HUES48 (cell line): ENCODE data around the gene CEP68.

Experiments used
- H3K27ac ChIP-seq: one replicate; pipeline ENCODE4 v1.7.0; 2013; ENCODE audit warnings: low read depth, low read length, inconsistent platforms
- H3K27me3 ChIP-seq: 2 replicates; pipeline ENCODE4 v1.6.1; 2013; ENCODE audit warnings: mild to moderate bottlenecking, low read length; ENCODE audit not compliant: control insufficient read depth, insufficient read depth
- H3K36me3 ChIP-seq: 2 replicates; pipeline ENCODE4 v1.6.1; 2013; ENCODE audit warnings: low read length; ENCODE audit not compliant: control insufficient read depth, insufficient read depth
- H3K4me1 ChIP-seq: 2 replicates; pipeline ENCODE4 v1.6.1; 2013; ENCODE audit warnings: mild to moderate bottlenecking, low read length; ENCODE audit not compliant: control insufficient read depth, insufficient read depth
- H3K4me3 ChIP-seq: 2 replicates; pipeline ENCODE4 v1.5.1; 2013; ENCODE audit warnings: mild to moderate bottlenecking, low read depth, low read length
- H3K9ac ChIP-seq: 2 replicates; pipeline ENCODE4 v1.6.1; 2013; ENCODE audit warnings: mild to moderate bottlenecking, low read depth, low read length, moderate library complexity
- H3K9me3 ChIP-seq: 2 replicates; pipeline ENCODE4 v1.6.1; 2013; ENCODE audit warnings: low read length; ENCODE audit not compliant: control insufficient read depth, insufficient read depth

CEP68 gene

GRCh38 chr2:65021709-65022108 lies 34.5 kb upstream of the CEP68 start:
- H3K27ac ChIP-seq: no peak overlapping the region
- no peaks in the 10 kb centered on the region for H3K4me1 ChIP-seq
- no peak overlapping the region for H3K9ac ChIP-seq
- no peaks in the 10 kb centered on the region for H3K27me3 ChIP-seq
- H3K4me3 ChIP-seq: no peak overlapping the region
- H3K9me3 ChIP-seq: no peaks in the 10 kb centered on the region
- peaks cover 3% of the 10 kb centered on the region; the same call in 1 of the 2 replicates for H3K36me3 ChIP-seq

GRCh38 chr2:65022189-65022588 lies 34.0 kb upstream of the CEP68 start:
- no peaks in the 10 kb centered on the region for H3K9me3 ChIP-seq
- H3K27me3 ChIP-seq: no peaks in the 10 kb centered on the region
- H3K4me1 ChIP-seq: no peaks in the 10 kb centered on the region
- H3K27ac ChIP-seq: no peak overlapping the region
- no peak overlapping the region for H3K4me3 ChIP-seq
- H3K36me3 ChIP-seq: peaks cover 3% of the 10 kb centered on the region; the same call in 1 of the 2 replicates
- H3K9ac ChIP-seq: no peak overlapping the region

DNA sequence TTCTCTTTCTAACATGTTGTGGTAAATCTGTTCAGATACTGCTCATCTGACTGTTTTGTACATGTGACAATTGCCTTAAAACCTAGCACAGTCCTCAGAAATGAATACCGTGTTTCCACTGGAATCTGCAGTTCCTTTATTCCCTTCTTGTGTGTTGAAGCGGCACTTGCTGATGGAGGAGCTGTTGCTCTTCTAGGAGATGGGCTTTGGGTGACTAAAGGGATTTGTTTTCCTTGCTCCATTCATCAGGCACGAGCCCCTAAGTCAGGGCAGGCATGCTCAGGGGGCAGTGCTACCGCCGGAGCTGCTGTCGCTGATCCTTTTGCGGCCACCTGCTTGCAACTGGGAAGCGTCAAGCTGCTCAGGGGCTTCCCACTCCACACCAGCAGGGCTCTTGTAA lies 32.5 kb upstream of the CEP68 start:
- Histone ChIP-seq H3K27me3 (no peaks in the 10 kb centered on the region), H3K4me1 (no peaks in the 10 kb centered on the region), H3K9ac (no peak overlapping the region), H3K9me3 (no peaks in the 10 kb centered on the region), H3K27ac (no peak overlapping the region), H3K36me3 (peaks cover 3% of the 10 kb centered on the region; the same call in 1 of the 2 replicates), H3K4me3 (no peak overlapping the region)

GRCh38 chr2:65024149-65024829 lies 31.9 kb upstream of the CEP68 start:
- Histone ChIP-seq H3K4me1 (no peaks in the 10 kb centered on the region), H3K27me3 (no peaks in the 10 kb centered on the region), H3K27ac (no peak overlapping the region), H3K9ac (no peak overlapping the region), H3K36me3 (no peaks in the 10 kb centered on the region; the same call in 1 of the 2 replicates), H3K4me3 (no peak overlapping the region), H3K9me3 (no peaks in the 10 kb centered on the region)

- Histone ChIP-seq H3K27me3 (no peaks in the 10 kb centered on the region), H3K36me3 (no peaks in the 10 kb centered on the region; the same call in 1 of the 2 replicates), H3K9me3 (no peaks in the 10 kb centered on the region), H3K9ac (no peak overlapping the region), H3K27ac (no peak overlapping the region), H3K4me1 (peaks cover 3% of the 10 kb centered on the region), H3K4me3 (no peak overlapping the region)
Observed at GRCh38 chr2:65025453-65026123, 30.6 kb upstream of the CEP68 start.

GRCh38 chr2:65026154-65026553 lies 30.1 kb upstream of the CEP68 start:
- Histone ChIP-seq H3K27ac (no peak overlapping the region), H3K27me3 (no peaks in the 10 kb centered on the region), H3K9me3 (no peaks in the 10 kb centered on the region), H3K36me3 (no peaks in the 10 kb centered on the region; the same call in 1 of the 2 replicates), H3K4me3 (no peak overlapping the region), H3K9ac (no peak overlapping the region), H3K4me1 (peaks cover 8% of the 10 kb centered on the region)

DNA sequence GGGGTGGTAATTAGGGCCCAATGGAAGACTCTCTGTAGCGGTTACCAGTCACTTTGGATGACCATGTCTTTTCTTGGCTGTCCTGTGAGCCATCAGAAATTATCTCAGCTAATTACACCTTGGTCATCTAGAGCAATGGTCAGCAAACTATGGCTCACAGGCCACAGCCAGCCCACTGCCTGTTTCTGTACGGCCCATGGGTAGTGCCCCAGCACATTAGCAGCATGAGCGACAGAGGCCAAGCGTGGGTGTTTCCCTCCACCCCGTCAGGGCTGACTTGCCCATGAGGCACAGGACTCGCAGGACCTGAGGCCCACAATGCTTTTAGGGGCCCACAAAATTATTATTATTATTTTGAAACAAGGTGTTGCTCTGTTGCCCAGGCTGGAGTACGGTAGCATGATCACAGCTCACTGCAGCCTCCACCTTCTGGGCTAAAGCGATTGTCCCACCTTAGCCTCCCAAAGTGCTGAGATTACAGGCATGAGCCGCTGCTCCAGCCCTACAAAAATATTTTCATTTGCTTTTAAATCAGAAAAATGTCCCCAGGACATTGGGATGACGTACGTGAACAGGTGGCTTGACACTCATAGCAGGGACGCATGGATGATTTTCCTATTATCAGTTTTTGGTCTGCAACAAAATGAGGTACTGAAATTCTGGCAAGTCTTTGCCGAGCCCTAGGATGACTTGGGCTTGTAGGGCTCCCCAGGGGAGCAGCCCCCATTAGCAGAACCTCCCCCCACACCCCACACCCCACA lies 29.3 kb upstream of the CEP68 start:
- H3K27ac ChIP-seq: no peak overlapping the region
- H3K9me3 ChIP-seq: no peaks in the 10 kb centered on the region
- no peak overlapping the region for H3K4me3 ChIP-seq
- no peaks in the 10 kb centered on the region; the same call in 1 of the 2 replicates for H3K36me3 ChIP-seq
- H3K4me1 ChIP-seq: peaks cover 16% of the 10 kb centered on the region
- H3K9ac ChIP-seq: no peak overlapping the region
- no peaks in the 10 kb centered on the region for H3K27me3 ChIP-seq

DNA sequence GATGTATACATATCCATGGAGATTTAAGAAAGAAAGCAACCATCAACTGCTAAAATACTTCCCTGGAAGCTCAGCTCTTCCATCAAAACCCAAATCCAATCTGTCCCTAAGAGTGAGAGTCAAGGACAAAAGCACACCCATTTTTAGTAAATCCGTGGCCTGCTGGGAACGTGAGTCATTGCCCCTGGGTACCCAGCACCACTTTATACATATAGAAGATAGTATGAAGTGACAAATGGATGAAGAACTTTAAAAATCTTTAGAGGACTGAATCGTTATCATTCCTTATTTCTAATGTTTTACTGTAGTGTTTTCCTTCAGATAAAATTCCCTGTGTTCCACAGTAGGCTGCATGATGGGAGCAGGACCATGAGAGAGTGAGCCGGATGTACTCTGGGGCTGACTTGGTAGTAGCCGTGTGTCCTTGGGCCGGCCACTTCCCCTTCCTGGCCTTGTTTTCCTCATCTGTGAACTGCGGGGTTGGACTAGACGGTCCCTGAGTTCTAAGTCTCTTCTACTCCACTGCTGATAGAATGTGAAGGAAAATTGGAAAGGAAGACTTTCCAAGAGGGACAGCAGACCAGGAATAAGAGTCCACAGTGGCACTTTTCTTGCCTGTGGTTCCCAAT lies 28.5 kb upstream of the CEP68 start:
- Histone ChIP-seq H3K4me1 (peaks cover 23% of the 10 kb centered on the region), H3K4me3 (no peak overlapping the region), H3K27ac (no peak overlapping the region), H3K36me3 (no peaks in the 10 kb centered on the region; the same call in 1 of the 2 replicates), H3K27me3 (no peaks in the 10 kb centered on the region), H3K9ac (no peak overlapping the region), H3K9me3 (no peaks in the 10 kb centered on the region)

- H3K27me3 ChIP-seq: no peaks in the 10 kb centered on the region
- peaks cover 23% of the 10 kb centered on the region for H3K4me1 ChIP-seq
- no peak overlapping the region for H3K4me3 ChIP-seq
- H3K9ac ChIP-seq: no peak overlapping the region
- H3K27ac ChIP-seq: no peak overlapping the region
- no peaks in the 10 kb centered on the region for H3K36me3 ChIP-seq
- H3K9me3 ChIP-seq: no peaks in the 10 kb centered on the region
Observed at GRCh38 chr2:65030476-65031332, 25.5 kb upstream of the CEP68 start.

DNA sequence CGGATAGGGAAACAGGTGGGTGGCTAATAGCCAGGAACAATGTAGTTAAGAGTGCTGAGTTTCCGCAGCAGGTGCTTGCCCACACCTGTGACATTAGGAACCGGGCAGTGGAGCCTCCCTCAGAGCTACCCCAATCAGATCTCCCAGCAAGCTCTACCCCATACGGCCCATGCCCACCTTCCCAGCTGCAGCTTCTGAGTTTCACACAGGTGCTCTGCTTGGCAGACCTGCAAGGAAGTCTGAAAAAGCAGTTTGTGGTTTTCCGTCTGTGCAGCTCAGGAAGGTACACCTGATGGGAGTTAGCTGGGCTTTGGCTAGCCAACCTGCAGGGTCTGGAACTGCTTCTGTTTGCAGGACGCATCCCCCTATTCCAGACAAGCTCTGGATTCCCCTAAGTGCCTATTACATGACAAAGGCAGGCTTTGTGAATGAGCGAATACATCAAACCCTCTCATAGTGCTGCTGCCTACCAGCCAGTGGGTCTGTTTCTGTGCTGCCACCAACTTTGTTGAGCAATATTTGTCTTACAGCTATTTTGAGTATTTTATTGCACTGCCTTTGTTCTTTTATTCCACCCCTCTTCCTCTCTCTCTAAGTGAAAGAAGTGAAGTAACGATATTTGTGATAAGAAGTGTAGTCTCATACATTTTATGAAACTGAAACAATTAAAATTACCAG lies 24.7 kb upstream of the CEP68 start:
- Histone ChIP-seq H3K27ac (peak overlapping the region; percentile 25), H3K36me3 (no peaks in the 10 kb centered on the region), H3K9ac (no peak overlapping the region), H3K4me1 (peaks cover 23% of the 10 kb centered on the region), H3K9me3 (no peaks in the 10 kb centered on the region), H3K27me3 (no peaks in the 10 kb centered on the region), H3K4me3 (no peak overlapping the region)
